Stimulated activated naive CD4-positive, alpha-beta T cell treated with Interleukin-2 at 50 U/mL for 16 hours (primary cell): ENCODE data around the gene C10orf95.

Experiments used
- DNase-seq: peaks from one replicate; lab custom pipeline; 2025; lab: John Stamatoyannopoulos, UW

The C10orf95 gene

DNA sequence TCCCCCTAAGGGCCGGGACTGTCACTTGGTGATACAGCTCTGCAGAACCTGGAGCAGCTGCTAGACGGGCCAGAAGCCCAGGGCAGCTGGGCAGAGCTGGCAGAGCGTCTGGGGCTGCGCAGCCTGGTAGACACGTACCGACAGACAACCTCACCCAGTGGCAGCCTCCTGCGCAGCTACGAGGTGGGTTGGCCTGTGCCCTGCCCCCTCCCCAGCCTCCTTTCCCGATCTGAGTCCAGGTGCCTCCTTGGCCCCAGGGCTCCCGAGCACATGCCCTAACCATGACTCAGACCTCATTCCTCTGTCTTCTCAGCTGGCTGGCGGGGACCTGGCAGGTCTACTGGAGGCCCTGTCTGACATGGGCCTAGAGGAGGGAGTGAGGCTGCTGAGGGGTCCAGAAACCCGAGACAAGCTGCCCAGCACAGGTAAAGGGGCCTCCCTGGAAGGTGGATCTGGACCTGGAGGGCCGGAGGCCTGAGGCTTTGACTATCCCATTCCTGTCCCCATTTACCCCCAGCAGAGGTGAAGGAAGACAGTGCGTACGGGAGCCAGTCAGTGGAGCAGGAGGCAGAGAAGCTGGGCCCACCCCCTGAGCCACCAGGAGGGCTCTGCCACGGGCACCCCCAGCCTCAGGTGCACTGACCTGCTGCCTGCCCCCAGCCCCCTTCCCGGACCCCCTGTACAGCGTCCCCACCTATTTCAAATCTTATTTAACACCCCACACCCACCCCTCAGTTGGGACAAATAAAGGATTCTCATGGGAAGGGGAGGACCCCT lies 49.4 kb downstream of the C10orf95 start:
- no peak for DNase-seq

DNA sequence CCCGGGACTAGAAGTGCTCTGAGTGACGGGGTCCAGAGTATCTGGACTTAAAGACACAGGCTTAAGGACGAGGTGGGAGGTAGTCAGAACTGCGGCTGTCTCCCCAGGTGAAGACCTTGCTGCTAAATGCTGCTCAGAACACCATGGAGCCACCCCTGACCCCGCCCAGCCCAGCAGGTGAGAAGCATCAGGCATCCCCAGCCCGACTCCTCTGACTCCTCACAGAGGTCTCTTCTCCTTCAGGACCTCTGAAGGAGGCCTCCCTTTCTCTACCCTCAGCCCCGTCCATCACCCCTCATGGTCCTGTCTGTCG lies 50.0 kb downstream of the C10orf95 start:
- DNase-seq: no peak

DNA sequence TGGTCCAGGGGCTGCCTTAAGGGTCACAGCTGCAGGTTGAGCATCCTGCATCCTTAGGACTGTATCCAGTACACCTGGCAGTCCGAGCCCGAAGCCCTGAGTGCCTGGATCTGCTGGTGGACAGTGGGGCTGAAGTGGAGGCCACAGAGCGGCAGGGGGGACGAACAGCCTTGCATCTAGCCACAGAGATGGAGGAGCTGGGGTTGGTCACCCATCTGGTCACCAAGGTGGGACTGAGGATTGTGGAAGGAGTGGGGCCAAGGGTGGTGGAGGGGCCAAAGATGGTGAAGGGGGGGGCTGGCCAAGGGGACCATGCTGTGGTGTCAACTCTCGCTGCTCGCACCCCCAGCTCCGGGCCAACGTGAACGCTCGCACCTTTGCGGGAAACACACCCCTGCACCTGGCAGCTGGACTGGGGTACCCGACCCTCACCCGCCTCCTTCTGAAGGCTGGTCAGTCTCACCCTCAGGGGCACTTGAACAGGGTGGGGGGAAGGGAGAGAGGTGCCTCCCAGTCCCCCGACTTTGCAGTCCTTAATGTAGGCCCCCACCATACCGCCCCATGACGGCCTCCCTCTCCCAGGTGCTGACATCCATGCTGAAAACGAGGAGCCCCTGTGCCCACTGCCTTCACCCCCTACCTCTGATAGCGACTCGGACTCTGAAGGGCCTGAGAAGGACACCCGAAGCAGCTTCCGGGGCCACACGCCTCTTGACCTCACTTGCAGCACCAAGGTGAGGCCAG lies 50.6 kb downstream of the C10orf95 start:
- no peak for DNase-seq

DNA sequence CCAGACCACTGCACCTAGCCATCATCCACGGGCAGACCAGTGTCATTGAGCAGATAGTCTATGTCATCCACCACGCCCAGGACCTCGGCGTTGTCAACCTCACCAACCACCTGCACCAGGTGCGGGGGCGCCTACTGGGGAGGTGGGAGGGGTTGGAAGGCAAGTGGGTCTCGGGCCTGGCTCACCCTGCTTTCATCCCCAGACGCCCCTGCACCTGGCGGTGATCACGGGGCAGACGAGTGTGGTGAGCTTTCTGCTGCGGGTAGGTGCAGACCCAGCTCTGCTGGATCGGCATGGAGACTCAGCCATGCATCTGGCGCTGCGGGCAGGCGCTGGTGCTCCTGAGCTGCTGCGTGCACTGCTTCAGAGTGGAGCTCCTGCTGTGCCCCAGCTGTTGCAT lies 51.3 kb downstream of the C10orf95 start:
- DNase-seq: no peak
